Measurements from ENCODE around the gene TBC1D30. TPM values are rescaled to one million over a fixed set of nuclear protein-coding genes. Genes with fewer than 3 reads are reported as not detected.

TBC1D30 gene
- total and polyA plus RNA-seq, 2 donors from 2014 or later: 4.2 to 8.7 TPM

GRCh38 chr12:64894827-64895475 is 70.5 kb downstream of the TBC1D30 start:
- FAIRE-seq (no peak), DNase-seq (no peak)
- no peak overlapping the region for H3K4me3 ChIP-seq (ENCODE audit: low read length in 3 of 3)
- H3K9ac ChIP-seq (ENCODE audit: low read length in 3 of 3): no peak overlapping the region
- intact Hi-C loops (cut with DNase I): no loop called here
- H3K27ac ChIP-seq (ENCODE audit: low read depth in 2 of 2, low read length in 2 of 2): no peak overlapping the region
- no peaks in the 10 kb centered on the region for H3K27me3 ChIP-seq (ENCODE audit: control insufficient read depth, insufficient read depth, low read length)
- no peaks in the 10 kb centered on the region for H3K9me3 ChIP-seq (ENCODE audit: control insufficient read depth in 2 of 3, insufficient read depth in 1 of 3, low read length in 3 of 3)
- H3K4me1 ChIP-seq (ENCODE audit: control insufficient read depth in 2 of 3, insufficient read depth in 2 of 3, low read depth in 1 of 3, low read length in 3 of 3): no peaks in the 10 kb centered on the region
- H3K36me3 ChIP-seq (ENCODE audit: control insufficient read depth in 2 of 3, insufficient read depth in 3 of 3, low read length in 3 of 3): no peaks in the 10 kb centered on the region
- no peak for TF ChIP-seq CTCF (IDR thresholded peaks at IDR 0.05; ENCODE audit: borderline replicate concordance, extremely low read depth, insufficient read depth)

DNA sequence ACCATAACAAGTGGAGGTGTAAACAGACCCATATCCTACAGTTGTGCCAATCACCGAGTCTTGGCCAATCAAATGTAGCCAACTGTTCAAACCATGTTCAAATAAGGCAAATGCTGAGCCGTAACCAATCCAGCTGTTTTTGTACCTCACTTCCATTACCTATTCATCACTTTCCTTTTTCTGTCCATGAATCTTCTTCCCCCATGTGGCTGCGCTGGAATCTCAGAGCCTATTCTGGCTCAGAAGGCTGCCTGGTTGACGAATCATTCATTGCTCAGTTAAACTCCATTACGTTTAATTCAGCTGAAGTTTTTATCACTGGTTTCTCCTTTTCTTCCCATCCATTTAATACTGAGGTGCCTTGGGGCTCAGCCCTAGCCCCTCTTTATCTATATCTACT is 71.1 kb downstream of the TBC1D30 start:
- Histone ChIP-seq H3K27ac (ENCODE audit: low read depth in 2 of 2, low read length in 2 of 2) (no peak overlapping the region), H3K9ac (ENCODE audit: low read length in 3 of 3) (no peak overlapping the region), H3K4me3 (ENCODE audit: low read length in 3 of 3) (no peak overlapping the region), H3K9me3 (ENCODE audit: control insufficient read depth in 2 of 3, insufficient read depth in 1 of 3, low read length in 3 of 3) (no peaks in the 10 kb centered on the region), H3K27me3 (ENCODE audit: control insufficient read depth, insufficient read depth, low read length) (no peaks in the 10 kb centered on the region), H3K4me1 (ENCODE audit: control insufficient read depth in 2 of 3, insufficient read depth in 2 of 3, low read depth in 1 of 3, low read length in 3 of 3) (no peaks in the 10 kb centered on the region), H3K36me3 (ENCODE audit: control insufficient read depth in 2 of 3, insufficient read depth in 3 of 3, low read length in 3 of 3) (no peaks in the 10 kb centered on the region)
- TF ChIP-seq CTCF (IDR thresholded peaks at IDR 0.05; ENCODE audit: borderline replicate concordance, extremely low read depth, insufficient read depth): no peak
- DNase-seq (no peak), FAIRE-seq (no peak)
- intact Hi-C loops (cut with DNase I): no loop called here

DNA sequence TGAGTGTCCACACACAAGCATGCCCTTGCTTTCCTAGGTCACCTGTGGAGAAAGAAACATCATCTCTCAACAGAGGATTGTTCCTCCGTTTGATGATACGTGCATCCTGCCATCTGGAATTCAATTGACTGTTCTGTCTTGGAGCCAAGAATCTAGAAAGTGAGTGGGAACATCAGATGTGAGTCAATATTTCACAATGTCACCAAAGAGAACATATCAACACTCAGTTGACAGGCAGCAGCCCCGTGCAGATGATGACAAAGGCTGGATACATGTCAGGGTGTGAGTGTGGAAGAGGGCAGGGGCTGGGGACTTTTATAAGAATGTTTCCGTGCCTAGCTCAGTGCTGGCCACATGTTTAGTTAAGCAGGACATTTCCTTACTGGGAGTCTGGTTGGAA is 76.1 kb downstream of the TBC1D30 start:
- no peaks in the 10 kb centered on the region for H3K36me3 ChIP-seq (ENCODE audit: control insufficient read depth in 2 of 3, insufficient read depth in 3 of 3, low read length in 3 of 3)
- no peak overlapping the region for H3K27ac ChIP-seq (ENCODE audit: low read depth in 2 of 2, low read length in 2 of 2)
- DNase-seq (no peak), FAIRE-seq (no peak)
- no peak overlapping the region for H3K9ac ChIP-seq (ENCODE audit: low read length in 3 of 3)
- TF ChIP-seq CTCF (IDR thresholded peaks at IDR 0.05; ENCODE audit: borderline replicate concordance, extremely low read depth, insufficient read depth): no peak
- H3K9me3 ChIP-seq (ENCODE audit: control insufficient read depth in 2 of 3, insufficient read depth in 1 of 3, low read length in 3 of 3): no peaks in the 10 kb centered on the region
- H3K4me3 ChIP-seq (ENCODE audit: low read length in 3 of 3): no peak overlapping the region
- no peaks in the 10 kb centered on the region for H3K27me3 ChIP-seq (ENCODE audit: control insufficient read depth, insufficient read depth, low read length)
- H3K4me1 ChIP-seq (ENCODE audit: control insufficient read depth in 2 of 3, insufficient read depth in 2 of 3, low read depth in 1 of 3, low read length in 3 of 3): no peaks in the 10 kb centered on the region
- intact Hi-C loops (cut with DNase I): no loop called here
